NCI-H1105 treated with DMSO at 0.1 percent for 48 hours (cell line): Measurements from ENCODE around the gene SLC2A13.
"Not testable (repeated sequence)": the region's sequence is repeated elsewhere in the genome, so short reads cannot be mapped to it uniquely, and the experiment has no call there.

ENCODE experiments used
- DNase-seq: peaks from one replicate; lab custom pipeline; 2025; lab: John Stamatoyannopoulos, UW

The SLC2A13 gene

DNA sequence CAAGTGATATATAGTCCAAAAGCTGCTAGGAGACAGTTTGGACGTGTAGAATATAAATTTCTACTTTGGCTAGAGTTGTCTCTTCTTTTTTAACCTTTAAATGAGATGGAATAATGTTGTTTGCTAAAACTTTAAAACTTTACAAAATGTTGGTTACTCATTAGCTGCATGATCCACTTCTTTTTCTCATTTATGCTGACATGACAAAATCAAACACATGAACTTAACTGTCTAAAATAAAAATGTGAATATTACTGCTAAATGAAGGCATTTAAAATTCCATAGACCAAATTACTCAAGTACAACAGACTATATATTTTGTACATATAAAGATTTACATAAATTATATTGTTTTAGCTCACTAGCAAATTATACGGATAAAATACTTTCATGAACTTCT lies 350.4 kb downstream of the SLC2A13 start:
- no peak for DNase-seq

DNA sequence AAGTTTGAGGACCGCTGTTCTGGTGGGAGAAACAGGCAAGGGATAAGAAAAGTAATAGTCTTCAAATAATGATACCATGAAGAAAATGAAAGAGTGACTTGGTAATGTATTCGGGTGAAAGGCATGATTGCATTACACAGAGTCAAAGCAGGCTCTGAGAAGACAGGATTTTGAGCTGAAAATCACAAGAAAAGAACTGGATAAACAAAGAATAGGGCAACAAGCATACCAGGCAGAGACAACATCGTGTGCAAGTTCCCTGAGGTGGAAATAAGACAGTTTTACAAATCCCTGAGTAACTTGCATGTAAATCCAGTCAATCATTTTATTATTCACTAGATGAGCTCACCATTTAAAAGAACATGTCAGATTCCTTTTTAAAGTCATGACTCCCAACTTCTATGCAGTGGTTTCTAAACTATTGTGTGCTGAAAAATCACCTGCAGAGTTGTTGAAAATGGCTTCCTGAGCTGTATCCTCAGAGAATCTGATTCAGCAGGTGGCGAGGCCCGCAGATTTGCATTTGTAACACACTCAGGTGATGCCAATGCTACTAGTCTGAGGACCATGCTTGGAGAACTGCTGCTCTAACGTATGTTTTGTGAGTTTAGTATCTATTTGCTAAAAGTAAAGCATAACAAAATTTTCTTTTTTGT lies 353.3 kb downstream of the SLC2A13 start:
- no peak for DNase-seq

DNA sequence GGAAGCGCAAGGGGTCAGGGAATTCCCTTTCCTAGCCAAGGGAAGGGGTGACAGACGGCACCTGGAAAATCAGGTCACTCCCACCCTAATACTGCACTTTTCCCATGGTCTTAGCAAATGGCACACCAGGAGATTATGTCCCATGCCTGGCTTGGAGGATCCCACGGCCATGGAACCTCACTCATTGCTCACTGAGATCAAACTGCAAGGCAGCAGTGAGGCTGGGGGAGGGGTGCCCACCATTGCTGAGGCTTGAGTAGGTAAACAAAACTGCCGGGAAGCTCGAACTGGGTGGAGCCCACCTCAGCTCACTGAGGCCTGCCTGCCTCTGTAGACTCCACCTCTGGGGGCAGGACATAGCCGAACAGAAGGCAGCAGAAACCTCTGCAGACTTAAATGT lies 359.7 kb downstream of the SLC2A13 start:
- not testable (repeated sequence) for DNase-seq

DNA sequence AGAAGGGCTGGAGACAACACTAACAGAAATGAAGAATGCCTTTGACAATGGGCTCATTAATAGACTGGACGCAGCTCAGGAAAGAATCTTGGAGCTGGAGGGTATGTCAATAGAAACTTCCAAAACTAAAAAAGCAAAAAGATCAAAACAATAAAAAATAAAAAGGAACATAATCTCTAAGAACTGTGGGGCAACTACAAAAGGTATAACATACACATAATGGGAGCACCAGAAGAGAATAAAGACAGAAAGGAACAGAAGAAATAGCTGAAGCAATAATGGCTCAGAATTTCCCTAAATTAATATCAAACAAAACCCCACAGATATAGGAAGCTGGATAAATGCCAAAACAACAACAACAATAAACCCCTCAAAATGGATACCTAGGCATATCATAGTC lies 362.2 kb downstream of the SLC2A13 start:
- DNase-seq, result no peak

DNA sequence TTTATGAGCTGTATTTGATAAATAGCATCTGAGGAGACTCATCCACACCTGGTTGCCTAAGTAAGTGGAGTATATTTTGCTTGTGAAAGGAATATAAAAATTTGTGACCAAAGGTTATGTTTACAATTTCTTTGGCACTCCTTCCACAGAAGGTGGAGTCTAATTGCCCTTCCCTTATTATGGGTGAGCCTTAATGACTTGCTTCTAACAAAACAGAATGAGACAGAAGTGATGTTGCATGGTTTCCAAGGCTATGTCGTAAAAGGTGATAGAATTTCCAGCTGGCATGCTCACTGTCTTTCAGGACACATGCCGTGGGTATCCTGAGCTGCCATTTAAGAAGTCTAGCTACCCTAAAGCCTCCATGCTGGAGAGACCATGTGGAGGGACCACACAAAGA lies 369.5 kb downstream of the SLC2A13 start:
- no peak for DNase-seq

DNA sequence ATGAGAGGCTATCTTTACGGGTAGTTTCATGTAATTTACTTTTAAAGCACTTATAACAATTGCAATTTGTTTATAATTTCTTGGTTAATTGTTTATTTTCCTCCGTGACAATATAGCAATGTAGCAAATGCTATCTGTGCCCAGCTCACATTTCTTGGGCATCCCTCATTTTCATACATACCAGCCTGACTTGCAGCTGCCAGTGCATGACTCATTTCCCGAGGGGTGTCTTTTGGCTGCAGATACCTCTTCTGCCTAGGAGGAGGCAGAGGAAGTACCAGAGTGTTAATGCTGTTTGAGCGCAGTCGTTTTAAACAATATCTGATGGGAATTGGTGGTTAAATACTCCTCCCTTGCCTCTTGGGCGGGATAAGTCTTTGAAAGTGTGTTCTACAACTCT lies 382.1 kb downstream of the SLC2A13 start:
- no peak for DNase-seq

DNA sequence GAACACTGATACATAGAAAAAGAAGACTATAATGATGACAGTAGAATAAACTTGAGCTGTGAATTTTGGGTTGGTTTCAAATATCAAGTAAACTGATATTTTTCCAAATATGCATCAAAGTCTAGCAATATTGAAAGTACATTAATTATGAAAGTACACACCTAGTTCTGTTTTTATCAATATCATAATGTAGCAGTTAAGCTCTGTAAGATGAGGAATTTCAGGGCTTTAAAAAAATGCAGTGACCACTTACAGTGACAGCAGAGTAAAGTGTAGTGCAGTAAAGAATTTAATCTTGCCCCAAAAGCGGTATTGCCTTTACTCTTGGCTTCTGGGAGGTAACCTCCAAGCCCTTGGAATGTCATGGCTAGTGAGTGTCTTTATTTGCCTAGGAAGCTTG lies 383.4 kb downstream of the SLC2A13 start:
- DNase-seq, result no peak

DNA sequence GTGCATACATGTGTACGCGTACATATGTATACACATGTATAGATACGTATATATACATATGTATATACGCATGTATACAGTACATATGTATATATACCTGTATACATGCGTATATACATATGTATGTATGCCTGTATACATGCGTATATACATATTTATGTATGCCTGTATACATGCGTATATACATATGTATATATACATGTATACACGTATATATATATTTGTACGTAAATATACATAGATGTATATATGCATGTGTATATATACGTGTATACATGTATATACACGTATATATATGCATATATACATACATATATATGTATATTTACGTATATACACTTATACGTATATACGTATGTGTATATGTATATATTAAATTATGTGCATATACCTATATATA lies 392.3 kb downstream of the SLC2A13 start:
- DNase-seq, result no peak

DNA sequence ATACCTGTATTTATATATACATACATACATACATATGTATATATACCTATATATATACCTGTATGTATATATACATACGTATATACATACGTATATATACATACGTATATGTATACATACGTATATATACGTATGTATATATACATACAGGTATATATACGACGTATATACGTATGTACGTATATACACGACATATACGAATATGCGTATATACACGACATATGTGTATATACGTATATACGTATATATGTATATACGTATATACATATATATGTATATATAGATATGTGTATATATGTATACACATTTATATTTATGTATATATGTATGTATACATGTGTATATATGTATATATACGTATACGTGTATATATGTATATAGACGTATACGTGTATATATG lies 393.5 kb downstream of the SLC2A13 start:
- DNase-seq, result no peak
